GM12892 (cell line): ENCODE results near the gene CLASP2.
"Not testable (repeated sequence)": the region's sequence is repeated elsewhere in the genome, so short reads cannot be mapped to it uniquely, and the experiment has no call there.

Experiments used
- DNase-seq: peaks from one replicate; pipeline ENCODE4 v3.0.0; 2011; ENCODE audit not compliant: insufficient read length
- FAIRE-seq: peaks from 2 replicates; lab custom pipeline; 2011; peaks lifted over from hg19 to GRCh38; lab: Jason Lieb, UNC
- POLR2A ChIP-seq: IDR thresholded peaks from 2 replicates; pipeline ENCODE4 v1.6.1; 2011; ENCODE audit warnings: low read depth, low read length, control low read depth
- POLR2AphosphoS5 ChIP-seq: IDR thresholded peaks from 2 replicates; pipeline ENCODE4 v1.6.1; 2011; ENCODE audit warnings: low read depth, low read length, control low read depth
- TAF1 ChIP-seq: IDR thresholded peaks from 2 replicates; pipeline ENCODE4 v1.6.1; 2011; ENCODE audit warnings: low read depth, mild to moderate bottlenecking, control low read depth, low read length, borderline replicate concordance

CLASP2 gene

GRCh38 chr3:33681667-33682066 is 36.4 kb downstream of the CLASP2 start:
- DNase-seq (no peak), FAIRE-seq (no peak)
- TF ChIP-seq TAF1 (no peak), POLR2A (no peak), POLR2AphosphoS5 (no peak)

GRCh38 chr3:33678073-33678472 is 40.0 kb downstream of the CLASP2 start:
- FAIRE-seq (no peak), DNase-seq (no peak)
- TF ChIP-seq POLR2AphosphoS5 (no peak), POLR2A (no peak), TAF1 (no peak)

GRCh38 chr3:33673436-33673835 is 44.6 kb downstream of the CLASP2 start:
- not testable (repeated sequence) for FAIRE-seq

GRCh38 chr3:33668618-33669017 is 49.4 kb downstream of the CLASP2 start:
- DNase-seq (no peak), FAIRE-seq (no peak)
- no peak for TF ChIP-seq POLR2AphosphoS5
- TF ChIP-seq TAF1, result no peak
- no peak for TF ChIP-seq POLR2A

More at GRCh38 chr3:33673436-33673835, 44.6 kb downstream of the CLASP2 start:
- DNase-seq, result not testable (repeated sequence)

DNA sequence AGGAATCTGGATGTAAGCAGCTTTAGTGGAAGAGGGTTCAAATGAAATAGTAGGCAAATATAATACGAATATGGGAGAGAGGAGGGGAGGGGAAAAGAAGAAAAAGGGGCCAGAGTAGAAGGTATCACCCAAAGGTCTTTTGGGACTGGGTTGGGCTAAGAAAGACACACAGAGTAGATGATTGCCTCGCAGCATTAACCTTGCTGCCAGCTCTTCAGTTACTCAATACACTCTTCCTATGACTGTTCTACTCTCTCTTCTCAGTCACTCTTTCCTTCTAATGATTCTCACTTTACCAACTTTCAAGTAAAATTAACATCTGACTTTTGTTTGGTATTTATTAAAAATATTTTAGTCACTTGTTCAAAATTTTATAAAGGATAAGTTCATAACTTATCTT is 52.8 kb downstream of the CLASP2 start:
- DNase-seq (no peak), FAIRE-seq (no peak)
- TF ChIP-seq TAF1 (no peak), POLR2A (no peak), POLR2AphosphoS5 (no peak)

DNA sequence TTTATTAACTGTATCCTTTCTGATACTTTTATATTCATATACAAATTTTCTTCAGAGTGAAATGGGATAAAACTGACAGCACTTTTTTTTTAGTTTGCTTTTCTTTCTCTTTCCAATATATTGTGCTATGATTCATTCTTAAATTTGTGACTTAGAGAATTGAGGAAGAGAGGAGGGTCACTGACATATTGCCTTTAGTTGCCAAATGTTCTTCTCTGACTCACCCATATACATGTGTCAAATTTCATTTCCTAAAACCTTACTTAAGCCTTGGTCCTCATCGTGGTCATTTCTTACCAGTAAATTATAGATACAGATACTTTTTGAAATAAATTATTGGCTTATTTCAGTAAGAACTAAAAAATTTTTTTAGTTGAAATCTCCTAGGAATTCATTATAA is 53.9 kb downstream of the CLASP2 start:
- TF ChIP-seq TAF1 (no peak), POLR2AphosphoS5 (no peak), POLR2A (no peak)
- FAIRE-seq, result no peak
- no peak for DNase-seq

DNA sequence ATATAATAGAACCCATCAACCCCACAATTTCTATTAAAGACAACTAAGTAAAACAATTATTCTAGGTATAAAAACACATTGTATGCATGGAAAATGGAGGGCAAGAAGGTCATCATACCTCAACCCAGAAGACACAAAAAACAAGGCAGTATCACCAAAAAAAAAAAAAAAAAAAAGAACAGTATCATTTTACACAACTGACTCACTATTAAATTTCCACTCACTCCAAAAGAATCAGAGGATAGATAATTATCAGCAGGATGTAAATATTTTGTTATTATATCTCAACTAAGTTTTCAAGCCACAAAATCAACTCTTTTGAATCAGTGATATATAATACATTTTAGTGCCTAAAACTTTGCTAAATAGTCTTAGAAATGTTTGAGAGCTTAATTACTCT is 55.0 kb downstream of the CLASP2 start:
- no peak for FAIRE-seq
- TF ChIP-seq POLR2AphosphoS5 (no peak), POLR2A (no peak), TAF1 (no peak)
- no peak for DNase-seq

- TF ChIP-seq TAF1 (no peak), POLR2A (no peak), POLR2AphosphoS5 (no peak)
- DNase-seq (no peak), FAIRE-seq (no peak)
Observed at GRCh38 chr3:33659856-33660434, 58.1 kb downstream of the CLASP2 start.

DNA sequence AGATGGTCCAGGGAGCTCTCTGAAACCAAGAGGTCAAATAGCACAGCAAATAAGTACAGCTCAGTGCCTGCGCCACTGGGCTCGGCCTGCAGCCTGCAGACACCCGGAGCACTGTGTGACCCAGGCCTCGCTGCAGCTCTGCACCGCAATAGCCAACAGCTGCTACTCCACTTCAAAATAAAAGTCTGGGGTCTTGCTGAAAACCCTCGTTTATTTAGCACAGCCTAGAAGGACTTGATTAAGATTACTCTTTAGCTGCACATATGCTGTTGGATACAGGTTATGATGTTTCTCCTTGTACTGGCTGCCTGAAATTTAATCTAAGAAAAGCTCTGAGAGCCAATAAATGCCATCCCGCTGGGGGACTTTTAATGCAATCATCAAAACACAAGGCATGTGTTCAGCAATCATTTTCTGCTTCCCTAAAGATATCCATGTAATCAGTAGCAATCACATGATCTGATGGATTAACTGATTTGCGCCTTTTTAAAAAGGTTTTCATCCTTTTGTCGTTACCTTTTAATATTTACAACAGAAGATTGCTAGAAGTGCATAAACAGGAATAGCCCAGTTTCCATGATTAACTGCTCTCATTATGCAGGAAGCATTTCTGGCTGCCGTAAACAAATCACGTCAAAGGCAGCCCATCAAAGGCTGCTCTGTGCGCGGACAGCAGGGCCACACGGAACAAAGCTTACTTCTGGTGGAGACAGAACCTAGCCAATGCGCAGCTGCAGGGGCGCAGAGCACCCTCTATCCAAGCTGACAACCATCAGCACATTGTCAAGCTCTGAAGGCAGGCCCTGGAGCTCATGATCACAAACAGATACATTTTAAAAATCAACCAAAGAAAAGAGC is 58.8 kb downstream of the CLASP2 start:
- DNase-seq (peak; percentile 9), FAIRE-seq (peak; percentile 94)
- TF ChIP-seq TAF1, result no peak
- no peak for TF ChIP-seq POLR2A
- TF ChIP-seq POLR2AphosphoS5, result no peak

DNA sequence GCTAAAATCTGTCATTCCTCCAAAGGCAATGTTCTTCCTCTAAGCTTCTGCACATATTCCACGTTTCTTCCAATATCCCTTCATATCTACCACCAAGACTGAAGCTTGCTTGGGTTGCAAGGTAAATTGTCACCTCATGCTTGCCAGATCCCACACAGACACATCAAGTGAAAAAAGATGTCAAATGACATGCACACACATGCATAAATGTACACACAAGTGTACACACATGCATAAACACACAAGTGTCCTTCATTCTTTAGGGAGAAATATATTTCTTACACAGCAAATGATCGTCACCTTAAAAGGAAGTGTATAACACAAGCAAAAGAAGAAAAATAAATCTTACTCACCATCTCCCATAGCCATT is 59.4 kb downstream of the CLASP2 start:
- no peak for TF ChIP-seq TAF1
- no peak for TF ChIP-seq POLR2A
- TF ChIP-seq POLR2AphosphoS5, result no peak

DNA sequence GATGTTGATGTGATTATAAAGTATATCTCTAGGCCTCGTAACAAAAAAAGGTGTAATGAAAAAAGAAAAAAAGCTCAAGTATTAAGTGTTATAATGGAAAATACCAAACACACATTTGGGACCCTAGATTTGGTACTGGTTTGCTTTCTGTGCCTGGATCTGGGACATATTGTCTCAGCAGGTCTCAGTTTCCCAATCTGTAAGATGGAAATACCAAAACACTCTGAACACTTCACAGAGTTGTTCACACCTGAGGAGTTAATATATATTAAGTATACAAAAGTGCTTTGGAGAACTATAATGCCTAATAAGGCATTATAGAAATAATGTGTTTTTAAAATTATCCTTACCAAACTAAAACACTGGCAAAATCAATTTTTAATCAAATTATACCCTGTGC is 60.0 kb downstream of the CLASP2 start:
- FAIRE-seq (no peak), DNase-seq (no peak)
- TF ChIP-seq TAF1 (no peak), POLR2A (no peak), POLR2AphosphoS5 (no peak)

More for the DNA sequence above, 59.4 kb downstream of the CLASP2 start:
- FAIRE-seq (no peak), DNase-seq (no peak)

DNA sequence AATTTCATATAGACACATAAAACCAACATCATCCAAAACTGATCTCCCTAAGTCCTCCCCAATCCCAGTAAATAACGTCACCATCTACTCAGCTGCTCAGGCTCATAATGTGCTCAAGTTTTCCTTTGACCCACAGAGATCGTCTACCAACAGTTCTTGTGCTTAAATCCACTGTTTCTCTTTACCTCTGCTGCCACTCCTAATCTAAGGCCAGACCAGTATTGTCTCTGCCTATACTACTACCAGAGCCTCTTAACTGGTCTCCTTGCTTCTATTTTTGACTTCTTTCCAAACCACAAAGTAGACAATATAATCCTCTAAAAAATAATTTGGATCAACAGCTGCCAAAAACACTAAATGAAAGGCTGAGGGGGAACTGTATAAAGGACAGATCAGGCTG is 65.3 kb downstream of the CLASP2 start:
- DNase-seq (no peak), FAIRE-seq (no peak)
- TF ChIP-seq TAF1, result no peak
- TF ChIP-seq POLR2A, result no peak
- TF ChIP-seq POLR2AphosphoS5, result no peak

GRCh38 chr3:33651101-33651500 is 67.0 kb downstream of the CLASP2 start:
- FAIRE-seq, DNase-seq: not testable (repeated sequence)
